GM18520 (cell line): Measurements from ENCODE around the gene NUP153.
"Not testable (repeated sequence)": the region's sequence is repeated elsewhere in the genome, so short reads cannot be mapped to it uniquely, and the experiment has no call there.

Experiments
- ATAC-seq: cut with Tn5 transposase; IDR thresholded peaks from one replicate; pipeline ENCODE4 v1.9.1; 2021; ENCODE audit not compliant: unreplicated experiment

Gene NUP153

DNA sequence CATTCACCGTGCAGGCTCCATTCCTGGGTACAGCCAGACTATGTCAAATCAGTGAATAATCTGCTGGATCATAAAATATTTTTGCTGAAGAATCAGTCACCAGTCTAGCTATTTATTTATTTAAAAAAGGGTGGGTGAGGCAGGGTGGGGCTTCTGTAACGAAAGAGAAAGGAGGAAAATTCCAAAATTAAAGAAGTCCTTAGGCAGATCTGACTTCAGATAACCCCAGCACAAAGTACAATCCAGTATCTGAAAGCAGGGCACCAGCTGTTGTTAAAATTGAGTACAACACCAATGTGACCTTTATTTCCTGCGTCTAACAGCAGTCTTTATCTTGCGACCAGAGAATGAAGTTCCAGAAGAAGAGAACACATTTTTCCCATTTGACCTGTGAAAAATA, 90.9 kb downstream of the NUP153 start:
- ATAC-seq, result no peak

DNA sequence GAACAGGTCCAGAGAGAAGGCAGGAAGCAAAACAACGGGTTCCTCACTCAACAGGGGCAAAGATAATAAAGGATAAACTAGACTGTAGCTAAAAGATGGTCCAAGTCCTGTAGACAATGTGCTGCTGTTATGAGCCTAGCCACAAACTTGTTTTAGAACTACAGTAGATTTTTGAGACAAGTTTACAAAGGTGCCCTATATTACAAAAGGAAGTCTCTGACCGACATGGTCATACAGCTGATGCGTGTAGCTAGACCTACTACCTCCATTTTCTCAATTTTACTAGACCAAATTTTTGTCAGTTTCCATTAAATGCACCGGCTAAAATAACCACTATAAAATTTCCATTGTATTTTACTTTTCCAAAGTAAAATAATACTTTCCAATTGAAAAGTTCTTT, 94.7 kb downstream of the NUP153 start:
- no peak for ATAC-seq

DNA sequence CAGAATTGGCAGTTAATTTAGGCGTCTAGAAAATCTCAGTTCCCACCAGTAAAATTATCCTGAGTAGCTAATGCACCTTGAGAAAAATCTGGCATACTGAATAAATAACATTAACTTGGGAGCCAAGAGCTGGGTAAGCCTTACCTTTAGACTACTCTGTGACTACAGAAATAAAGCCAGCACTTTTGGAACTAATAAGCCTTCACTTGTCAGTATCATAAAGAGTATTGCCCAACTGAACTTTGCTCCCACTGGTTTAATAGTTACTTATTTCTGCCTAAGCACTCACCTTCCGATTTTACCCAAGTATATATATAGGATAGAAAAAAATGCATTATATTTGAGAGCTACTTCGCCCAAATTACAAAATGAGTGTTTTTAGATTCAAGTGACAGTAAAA, 95.9 kb downstream of the NUP153 start:
- no peak for ATAC-seq

DNA sequence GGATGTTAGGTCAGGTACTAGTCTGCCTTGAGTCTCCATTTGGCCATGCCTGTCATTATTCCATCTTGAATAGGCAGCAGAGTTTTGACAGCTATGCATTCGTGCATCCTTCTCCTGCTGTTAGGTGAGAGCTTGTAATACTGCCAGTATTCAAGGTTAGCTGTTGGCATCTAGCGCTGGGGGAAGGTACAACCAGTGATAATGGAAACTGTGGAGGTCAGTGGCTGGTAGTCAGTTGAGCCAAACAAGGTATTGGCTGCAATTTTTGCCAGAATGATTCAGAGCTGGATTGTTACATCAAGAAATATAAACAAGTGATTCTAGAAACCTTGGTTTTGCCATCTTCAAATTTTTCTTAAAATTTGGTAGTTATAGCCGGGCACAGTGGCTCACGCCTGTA, 100.1 kb downstream of the NUP153 start:
- ATAC-seq, result no peak

DNA sequence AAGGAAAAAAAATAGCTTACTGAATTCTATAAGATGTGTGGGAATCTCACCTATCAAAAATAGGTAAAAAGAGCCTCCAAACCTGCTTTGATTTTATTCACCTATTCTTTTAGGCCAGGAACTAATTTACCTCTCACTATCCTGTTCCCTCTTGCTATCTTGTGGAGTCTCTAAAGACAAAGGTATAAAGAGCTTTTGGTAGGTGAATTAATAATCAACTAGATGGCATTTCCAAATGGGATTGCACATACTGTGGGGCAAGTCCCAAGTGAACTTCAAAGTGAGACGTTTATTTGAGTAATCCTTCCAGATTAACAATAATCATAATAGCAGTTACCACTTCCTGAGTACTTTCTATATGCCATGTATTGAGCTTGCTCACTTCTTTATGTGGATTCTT, 103.8 kb downstream of the NUP153 start:
- ATAC-seq, result no peak

DNA sequence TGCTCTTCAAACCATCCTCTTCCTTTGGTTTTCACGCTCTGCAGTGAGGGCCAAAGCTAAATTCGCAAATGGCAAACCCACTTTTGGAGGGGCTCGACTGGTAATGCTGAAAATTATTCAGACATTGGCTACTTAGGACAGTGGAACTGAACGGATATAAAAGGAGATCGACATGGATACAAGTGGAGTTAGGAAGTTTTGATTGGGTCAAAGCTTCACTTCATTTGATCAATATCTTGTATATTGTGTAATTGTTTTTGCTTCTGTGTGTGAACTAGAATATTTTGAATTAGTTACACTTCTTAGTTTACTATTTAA, 105.4 kb downstream of the NUP153 start:
- ATAC-seq, result no peak

DNA sequence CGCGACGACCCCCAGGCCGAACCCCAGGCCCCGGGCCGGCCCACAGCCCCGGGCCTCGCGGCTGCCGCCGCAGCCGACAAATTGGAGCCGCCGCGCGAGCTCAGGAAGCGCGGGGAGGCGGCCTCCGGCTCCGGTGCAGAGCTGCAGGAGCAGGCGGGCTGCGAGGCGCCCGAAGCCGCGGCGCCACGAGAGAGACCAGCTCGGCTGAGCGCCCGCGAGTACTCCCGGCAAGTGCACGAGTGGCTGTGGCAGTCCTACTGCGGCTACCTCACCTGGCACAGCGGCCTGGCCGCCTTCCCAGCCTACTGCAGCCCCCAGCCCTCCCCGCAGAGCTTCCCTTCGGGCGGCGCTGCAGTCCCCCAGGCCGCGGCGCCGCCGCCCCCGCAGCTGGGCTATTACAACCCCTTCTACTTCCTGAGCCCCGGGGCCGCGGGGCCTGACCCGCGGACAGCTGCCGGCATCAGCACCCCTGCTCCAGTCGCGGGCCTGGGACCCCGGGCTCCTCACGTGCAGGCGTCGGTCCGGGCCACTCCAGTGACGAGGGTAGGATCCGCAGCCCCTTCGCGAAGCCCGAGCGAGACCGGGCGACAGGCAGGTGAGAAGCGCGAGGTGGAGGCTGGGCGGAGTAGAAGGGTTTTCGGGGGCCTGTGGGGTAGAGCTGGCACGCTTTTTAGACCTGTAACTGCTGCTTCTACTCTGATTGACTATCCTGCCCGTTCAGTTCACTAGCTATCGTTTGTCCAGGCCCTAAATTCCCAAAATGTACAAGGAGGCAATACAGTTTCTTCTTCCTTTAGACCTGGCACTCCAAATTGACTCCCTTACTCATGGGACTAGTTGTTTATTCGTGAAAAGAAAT, 106.0 kb downstream of the NUP153 start:
- peak; percentile 44 for ATAC-seq

DNA sequence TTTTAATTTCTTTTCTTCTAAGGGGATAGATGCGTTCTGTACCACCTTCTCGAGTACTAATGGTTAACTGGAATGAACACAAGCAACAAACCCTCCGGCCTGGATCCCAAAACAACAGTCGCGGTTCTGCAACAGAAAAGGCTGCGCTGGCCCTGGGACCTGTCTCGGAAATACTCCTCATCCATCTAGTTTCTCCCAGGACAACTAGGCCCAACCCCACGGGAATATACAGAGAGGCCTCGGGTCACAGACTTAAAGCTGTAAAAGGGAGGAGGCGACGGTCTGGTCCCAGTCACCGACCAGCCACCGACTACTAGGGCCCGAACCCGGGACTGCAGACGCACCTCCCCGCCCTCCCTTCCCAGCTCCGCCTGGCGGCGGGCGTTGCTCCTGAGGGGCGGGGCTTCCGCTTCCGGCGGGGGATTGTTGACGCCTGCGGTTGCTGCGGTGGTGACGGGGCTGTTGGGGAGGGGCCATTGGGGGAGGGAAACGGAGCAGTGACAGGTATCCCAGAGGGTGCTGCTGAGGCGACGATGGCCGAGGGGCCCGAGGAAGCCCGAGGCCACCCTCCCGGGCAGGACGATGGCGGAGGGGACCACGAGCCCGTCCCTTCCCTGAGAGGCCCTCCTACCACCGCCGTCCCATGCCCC, 106.7 kb downstream of the NUP153 start, which contains the start of gene FAM8A1:
Gene FAM8A1, plus strand, starts transcription at position 426 of the 650 bp plus-strand sequence. Its CDS starts 108 bp downstream, at position 534.
- ATAC-seq, result peak; percentile 57

DNA sequence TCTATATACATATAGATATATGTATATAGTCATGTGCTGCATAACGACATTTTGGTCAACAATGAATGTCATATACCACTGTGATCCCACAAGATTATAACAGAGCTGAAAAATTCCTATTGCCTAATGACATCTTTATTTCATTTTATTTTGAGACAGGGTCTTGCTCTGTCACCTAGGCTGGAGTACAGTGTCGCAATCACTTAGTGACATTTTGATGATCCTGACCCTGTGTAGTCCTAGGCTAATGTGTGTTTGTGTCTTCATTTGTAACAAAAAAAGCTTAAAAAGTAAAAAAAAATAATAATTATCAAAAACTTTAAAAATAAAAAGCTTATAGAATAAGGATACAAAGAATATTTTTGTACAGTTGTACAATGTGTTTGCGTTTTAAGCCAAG, 110.6 kb downstream of the NUP153 start:
- no peak for ATAC-seq

DNA sequence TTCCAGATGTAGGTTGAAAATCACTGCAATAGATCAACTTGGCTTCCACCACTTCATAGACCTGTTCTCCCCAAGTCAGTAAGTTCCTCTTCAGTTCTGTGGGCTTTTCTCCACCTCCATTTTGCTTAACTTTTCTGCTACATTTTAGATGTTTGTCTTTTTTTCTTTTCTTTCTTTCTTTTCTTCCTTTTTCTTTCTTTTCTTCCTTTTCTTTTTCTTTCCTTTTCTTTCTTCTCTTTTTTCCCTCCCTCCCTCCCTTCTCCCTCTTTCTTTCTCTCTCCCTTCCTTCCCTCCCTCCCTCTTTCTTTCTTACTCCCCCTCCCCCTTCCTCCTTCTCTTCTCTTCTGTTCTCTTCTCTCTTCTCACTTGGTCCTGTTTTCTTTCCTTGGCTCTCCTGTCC, 113.5 kb downstream of the NUP153 start:
- ATAC-seq, result no peak

DNA sequence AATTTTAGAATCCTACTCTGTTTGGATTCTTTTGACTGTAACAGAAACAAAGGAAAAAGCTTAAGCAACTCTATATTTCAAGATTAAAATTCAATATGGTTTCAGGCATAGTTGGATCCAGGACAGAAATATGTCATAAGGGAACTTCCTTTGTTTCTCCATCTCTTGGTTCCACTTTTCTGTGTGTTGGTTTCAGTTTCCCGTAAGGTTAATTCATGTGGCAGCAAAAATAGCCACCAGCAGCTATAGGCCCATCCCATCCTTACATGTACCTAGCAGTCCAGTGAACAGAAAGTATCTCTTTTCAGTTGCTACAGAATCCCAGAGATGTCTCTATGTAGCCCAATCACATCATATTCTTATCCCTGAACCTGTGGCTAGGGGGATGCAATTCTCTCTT, 115.4 kb downstream of the NUP153 start:
- no peak for ATAC-seq

DNA sequence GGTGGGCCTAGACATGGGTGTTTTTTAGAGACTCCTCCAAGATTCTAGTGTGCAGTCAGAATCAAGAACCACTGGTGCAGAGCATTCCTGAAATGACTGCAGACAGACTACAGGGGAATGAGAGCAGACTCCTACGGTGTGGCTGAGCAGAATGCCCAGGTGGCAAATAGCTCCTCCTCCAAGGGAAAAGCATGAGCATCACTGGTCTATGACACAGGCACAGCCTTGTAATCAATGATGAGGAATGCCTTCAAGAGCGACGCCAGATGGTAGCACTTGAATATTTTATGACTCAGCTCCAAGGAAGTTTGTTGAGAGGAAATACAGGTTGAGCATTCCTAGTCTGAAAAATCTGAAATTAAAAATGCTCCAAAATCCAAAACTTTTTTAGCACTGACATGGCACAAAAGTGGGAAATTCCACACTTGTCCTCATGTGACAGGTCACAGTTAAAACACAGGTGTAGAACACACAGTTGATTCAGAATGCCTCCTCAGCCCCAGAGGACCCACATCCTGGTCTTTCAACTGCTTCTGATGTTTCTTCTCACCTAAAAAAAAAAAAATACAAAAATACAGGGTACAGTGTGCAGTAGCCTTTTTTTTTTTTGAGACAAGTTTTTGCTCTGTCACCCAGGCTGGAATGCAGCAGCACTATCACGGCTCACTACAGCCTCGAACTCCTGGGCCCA, 117.2 kb downstream of the NUP153 start:
- no peak for ATAC-seq

DNA sequence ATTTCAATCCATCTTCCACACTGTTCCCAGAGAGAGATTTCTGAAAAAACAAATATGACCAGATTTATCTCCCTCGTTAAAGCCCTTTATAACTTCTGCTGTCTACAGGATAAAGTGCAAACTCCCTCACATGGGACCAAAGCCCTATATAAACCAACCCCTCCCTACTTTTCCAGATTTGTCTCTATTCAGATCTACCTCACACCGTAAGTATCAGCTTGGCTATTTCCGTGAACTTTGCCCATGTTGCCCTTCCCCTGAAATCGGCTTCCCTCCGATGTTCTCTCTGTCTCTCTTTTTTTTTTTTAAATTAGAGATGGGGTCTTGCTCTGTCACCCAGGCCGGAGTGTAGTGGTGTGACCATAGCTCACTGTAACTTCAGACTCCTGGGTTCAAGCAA, 118.7 kb downstream of the NUP153 start:
- ATAC-seq, result no peak

DNA sequence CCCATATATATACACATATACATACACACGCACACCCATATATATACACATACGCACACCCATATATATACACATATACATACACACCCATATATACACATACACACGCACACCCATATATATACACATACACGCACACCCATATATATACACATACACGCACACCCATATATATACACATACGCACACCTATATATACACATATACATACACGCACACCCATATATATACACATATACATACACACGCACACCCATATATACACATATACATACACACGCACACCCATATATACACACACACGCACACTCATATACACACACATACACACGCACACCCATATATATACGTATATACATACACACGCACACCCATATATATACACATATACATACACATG, 120.1 kb downstream of the NUP153 start:
- not testable (repeated sequence) for ATAC-seq

DNA sequence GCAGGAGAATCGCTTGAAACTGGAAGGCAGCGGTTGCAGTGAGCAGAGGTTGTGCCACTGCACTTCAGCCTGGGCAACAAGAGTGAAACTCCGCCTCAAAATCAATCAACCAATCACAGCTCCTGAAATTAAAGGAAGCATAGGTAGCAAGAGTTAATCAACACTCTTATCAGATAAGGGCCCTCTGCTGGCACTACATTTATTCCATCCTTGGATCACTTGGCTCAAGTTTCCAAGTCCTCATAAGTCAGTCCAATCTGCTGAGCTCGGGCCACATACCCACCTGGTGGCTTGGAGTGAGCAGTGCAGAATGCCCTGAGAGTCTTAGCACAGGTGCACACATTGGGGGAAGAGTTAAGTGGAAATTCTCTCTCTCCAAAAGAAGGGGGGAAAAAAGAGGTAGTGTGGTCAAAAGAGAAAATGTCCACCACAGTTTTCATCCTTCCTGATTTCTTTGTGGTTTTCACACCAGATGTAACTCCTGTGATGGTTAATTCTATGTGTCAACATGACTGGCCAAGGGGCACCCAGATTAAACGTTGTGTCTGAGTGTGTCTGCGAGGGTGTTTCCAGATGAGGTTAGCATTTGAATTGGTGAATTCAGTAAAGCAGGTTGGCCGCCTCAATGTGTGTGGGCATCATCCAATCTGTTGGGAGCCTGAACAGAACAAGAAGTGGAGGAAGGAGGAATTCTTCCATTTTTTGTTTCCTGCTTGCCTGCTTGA, 120.8 kb downstream of the NUP153 start:
- no peak for ATAC-seq

DNA sequence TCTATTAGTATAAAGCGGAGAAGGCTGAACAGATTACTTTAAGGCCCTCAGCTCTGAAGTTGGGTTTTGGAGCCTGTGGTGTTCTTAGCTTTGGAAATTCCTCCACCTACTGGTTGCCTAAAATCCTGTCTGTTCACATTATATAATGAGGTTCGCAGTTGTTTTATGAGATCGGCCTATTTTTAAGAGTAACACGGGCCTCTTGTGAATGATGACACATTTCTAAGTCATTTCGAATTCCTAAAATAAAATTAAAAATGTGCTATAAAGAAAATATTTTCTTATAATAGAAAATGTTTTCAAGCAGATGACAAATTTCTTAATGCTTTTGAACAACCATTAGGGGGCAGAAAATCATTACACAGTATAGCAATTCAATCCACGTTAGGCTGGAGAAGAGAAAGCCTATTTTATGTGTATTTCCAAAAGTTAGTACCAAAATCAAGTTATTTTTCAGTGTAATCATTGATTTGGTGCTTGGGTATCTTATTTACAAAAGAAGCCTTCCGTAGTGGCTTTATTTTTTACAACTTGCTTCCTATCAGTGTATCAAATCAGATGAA, 122.4 kb downstream of the NUP153 start:
- no peak for ATAC-seq

DNA sequence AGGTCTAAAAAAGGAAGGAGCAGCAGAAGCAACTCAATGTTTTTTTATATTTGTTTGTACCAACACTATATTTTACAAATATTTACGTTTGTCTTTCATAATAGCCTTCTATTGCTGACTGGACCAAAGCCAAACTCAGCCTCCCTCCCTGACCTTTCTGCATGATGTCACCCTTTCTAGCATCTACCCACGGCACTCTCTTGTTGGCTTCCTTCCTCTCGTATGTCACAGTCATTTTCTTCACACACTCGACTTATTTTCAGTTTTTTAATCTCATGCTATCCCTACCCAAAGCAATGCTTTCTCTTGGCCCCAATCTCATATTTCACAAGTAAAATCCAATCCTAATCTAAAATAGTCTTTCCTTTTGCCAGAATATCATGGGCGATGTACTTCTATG, 122.9 kb downstream of the NUP153 start:
- ATAC-seq, result no peak

DNA sequence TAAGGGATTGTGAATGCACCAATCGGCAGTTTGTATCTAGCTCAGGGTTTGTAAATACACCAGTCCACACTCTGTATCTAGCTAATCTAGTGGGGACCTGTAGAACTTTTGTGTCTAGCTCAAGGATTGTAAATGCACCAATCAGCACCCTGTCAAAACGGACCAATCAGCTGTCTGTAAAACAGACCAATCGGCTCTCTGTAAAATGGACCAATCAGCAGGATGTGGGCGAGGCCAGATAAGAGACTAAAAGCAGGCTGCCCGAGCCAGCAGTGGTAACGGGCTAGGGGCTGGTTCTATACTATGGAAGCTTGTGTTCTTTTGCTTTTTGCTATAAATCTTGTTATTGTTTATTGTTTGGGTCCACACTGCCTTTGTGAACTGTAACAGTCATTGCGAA, 125.4 kb downstream of the NUP153 start:
- ATAC-seq, result not testable (repeated sequence)

DNA sequence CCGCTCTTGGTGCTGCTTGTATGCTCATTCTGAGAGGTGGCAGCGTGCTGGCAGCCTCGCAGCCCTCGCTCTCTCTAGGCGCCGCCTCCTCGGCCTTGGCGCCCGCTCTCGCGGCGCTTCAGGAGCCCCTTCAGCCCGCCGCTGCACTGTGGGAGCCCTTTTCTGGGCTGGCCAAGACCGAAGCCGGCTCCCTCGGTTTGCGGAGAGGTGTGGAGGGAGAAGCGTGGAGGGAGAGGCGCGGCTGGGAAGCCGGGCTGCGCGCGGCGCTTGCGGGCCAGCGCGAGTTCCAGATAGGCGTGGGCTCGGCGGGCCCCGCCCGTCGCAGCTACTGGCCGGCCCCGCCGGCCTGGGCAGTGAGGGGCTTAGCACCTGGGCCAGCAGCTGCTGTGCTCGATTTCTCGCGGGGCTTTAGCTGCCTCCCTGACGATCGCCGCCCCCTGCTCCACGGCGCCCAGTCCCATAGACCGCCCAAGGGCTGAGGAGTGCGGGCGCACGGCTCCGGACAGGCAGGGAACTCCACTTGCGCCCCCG, 126.1 kb downstream of the NUP153 start:
- ATAC-seq, result no peak

DNA sequence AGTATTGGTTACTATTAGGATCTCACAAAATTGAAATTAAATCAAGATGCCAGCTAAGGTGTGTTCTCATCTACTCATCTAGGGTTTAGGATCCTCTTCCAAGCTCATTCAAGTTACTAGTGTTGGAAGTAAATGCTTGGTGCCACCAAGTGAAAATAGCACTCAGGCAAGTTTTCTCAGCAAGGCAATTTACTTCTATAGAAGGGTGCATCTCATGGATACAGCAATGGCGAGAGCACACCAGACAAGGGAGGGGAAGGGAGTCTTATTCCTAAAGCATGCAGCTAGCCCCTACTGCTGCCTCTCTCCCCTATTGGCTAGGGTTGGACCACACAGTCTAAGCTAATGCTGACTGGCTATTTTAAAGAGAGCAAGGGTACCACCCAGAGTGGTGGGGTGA, 129.7 kb downstream of the NUP153 start:
- ATAC-seq, result no peak
